HL-60/S4 treated with retinoic acid at 250 ng/mL for 4 days and 3 days (cell line): ENCODE data around the gene RDH8.

Source experiments
- in situ Hi-C: fragments of 300-500 bp; cut with MboI; formaldehyde crosslinking; loops from 2 replicates; pipeline ENCODE4 v1.7.0; 2022; ENCODE audit warnings: low sequenced_read_pairs

RDH8 gene

GRCh38 chr19:10036601-10037071 lies 23.4 kb downstream of the RDH8 start:
- in situ Hi-C loops, result no loop called here

DNA sequence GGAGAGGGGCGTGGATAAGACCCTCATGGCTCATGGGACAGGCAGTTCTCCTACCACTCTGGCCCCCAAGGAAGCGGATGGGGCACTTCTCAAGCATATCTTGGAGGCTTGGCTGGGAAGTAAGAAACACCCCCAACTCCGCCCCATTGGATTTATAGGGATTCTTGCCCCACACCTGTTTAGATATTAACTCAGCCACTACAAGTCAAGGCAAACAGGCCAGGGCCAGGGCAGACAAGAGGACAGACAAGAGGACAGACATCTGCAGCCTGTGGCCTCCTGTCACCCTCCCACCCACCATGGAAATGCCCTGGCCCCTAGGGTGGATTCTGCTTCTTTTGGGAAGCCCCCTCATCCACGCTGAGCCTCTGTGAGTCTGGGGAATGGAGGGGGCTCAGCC lies 24.1 kb downstream of the RDH8 start:
- in situ Hi-C loops, result no loop called here

DNA sequence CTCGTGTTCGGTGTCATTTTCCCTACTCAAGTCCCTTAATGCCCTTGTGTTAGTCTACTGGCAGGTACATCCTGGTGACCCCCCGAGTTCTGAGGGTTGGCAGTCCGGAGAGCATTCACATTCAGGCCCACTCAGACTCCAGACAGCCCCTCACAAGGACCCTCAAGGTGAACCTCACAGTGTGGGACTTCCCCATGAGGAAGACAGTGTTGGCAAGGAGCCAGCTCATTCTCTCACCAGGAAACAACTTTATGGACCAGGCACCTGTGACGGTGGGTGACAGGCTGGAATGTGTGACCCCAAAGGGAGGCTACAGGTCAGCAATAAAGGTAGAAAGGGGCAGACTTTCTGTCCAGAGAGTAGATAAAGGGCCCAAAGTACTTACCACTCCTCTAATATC lies 24.5 kb downstream of the RDH8 start:
- in situ Hi-C loops, result no loop called here

DNA sequence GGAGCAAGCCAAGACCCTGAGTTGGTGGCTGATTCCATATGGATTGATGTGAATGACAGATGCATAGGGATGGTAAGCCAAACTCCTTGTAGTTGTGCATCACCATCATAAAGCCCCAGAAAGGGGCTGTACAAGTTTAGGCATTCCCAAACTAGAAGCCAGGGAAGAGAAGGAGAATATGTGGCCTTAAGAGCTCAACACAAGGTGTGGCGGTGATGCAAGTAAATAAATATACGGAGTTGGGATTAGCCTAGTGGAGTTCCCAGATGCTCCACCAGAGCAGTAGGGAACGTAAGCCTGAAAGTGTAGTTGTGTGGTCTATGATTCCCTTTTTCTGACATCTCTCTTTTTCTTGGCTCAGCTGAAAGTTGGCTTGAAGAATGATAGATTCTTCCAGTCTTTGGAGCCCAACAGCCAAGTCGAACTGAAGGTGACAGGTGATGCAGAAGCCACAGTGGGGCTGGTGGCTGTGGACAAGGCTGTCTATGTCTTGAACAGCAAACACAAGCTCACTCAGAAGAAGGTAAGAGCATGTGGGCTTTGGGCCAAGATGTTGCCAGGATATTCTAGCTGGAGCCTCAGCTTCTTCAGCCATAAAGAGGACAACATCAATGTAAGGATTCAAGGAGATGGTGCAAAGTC lies 30.1 kb downstream of the RDH8 start:
- in situ Hi-C loops, result no loop called here

- in situ Hi-C loops, result no loop called here
These were observed 31.1 kb downstream of the RDH8 start for GRCh38 chr19:10044390-10044789.

- in situ Hi-C loops, result no loop called here
These were observed 32.1 kb downstream of the RDH8 start for GRCh38 chr19:10045371-10045770.

- in situ Hi-C loops, result no loop called here
These were observed 36.3 kb downstream of the RDH8 start for GRCh38 chr19:10049626-10050025.

GRCh38 chr19:10052602-10053360 lies 39.5 kb downstream of the RDH8 start:
- in situ Hi-C loops, result no loop called here

DNA sequence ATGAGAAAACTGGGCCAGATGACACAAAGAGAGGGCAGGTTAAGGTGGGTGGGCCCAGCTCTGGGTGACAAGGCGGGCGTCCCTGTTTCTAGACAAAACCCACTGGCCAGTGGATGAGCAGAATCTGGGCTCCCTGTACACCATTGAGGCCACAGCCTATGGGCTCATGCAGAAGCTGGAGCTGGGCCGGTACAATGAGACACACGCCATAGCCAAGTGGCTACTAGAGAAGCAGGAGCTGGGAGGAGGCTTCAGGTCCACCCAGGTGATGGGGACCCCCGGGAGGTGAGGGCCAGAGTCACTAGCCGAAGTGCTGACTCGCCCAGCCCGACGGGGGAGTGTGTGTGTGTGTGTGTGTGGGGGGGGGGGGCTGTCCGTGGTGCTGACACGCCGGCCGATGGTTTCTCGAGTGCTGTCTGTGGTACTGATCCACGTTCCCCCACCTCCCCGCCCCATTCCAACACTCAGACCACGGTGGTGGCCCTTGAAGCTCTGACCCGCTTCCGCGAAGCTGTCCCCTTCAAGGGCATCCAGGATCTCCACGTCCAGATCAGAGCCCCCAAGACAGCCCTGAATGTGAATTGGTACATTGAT lies 48.5 kb downstream of the RDH8 start:
- in situ Hi-C loops, result no loop called here

DNA sequence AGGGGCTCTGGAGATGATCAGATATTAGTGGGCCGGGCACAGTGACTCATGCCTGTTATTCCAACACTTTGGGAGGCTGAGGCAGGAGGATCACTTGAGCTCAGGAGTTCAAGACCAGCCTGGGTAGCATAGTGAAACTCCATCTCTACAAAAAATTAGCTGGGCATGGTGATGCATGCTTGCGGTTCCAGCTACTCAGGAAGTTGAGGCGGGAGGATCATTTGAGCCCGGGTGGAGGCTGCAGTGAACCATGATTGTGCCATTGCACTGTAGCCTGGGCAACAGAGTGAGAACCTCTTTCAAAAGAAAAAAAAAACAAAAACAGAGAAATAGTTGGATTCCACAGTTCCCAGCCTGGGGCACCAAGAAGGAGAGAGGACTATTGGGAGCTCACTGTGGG lies 54.9 kb downstream of the RDH8 start:
- in situ Hi-C loops, result no loop called here

- in situ Hi-C loops, result no loop called here
These were observed 55.8 kb downstream of the RDH8 start for GRCh38 chr19:10069046-10069445.

DNA sequence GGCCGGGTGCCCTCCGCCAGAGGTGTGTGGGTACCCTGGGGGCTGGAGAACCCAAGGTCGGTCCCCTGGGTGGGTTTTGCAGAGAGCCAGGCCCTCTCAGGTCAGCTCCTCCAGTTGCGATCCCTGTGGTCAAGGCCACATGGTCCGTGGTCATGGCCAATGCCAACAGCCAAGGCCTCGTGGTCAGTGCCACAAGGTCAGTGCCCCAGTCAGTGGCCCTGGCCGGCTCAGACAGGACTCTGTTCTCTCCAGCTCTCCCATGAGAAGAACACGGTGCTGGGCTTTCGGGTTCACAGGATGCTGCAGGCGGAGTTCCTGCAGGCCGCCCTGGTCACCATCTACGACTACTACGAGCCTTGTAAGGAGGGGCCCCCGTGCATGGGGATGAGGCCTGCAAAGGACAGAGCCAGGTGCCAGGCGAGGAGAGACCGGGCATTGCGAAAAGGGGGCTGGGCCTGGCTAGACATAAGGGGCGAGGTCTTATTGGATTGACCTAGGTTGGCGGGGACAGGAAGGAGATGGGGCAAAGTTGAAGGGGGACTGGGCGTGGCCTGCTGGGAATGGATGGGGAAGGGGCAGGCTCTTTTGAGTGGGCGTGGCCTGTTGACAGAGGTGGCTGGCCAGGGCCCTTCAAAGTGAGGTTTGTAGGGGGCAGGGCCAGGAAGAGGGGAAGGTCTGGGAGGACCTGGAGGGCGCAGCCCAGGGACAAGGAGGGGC lies 57.6 kb downstream of the RDH8 start:
- in situ Hi-C loops, result no loop called here
